ENCODE data around the gene UBE2D1. TPM values are rescaled to one million over a fixed set of nuclear protein-coding genes. Genes with fewer than 3 reads are reported as not detected.
A peak's percentile ranks its signal among the peaks of the same experiment; 100 is the strongest.

The UBE2D1 gene
- total RNA-seq, 1 donor from 2014 or later = 15.6 TPM

- no peak for TF ChIP-seq CTCF (conservative IDR thresholded peaks at IDR 0.05; ENCODE audit: low read depth, low read length)
- DNase-seq (ENCODE audit: low read depth) = no peak
- H3K4me3 ChIP-seq (ENCODE audit: low read depth, low read length) = no peak overlapping the region
These were observed 38.0 kb downstream of the UBE2D1 start for GRCh38 chr10:58372607-58373441.

- H3K4me3 ChIP-seq (ENCODE audit: low read depth, low read length) = no peak overlapping the region
- no peak for DNase-seq (ENCODE audit: low read depth)
- no peak for TF ChIP-seq CTCF (conservative IDR thresholded peaks at IDR 0.05; ENCODE audit: low read depth, low read length)
These were observed 38.6 kb downstream of the UBE2D1 start for GRCh38 chr10:58373442-58373827.

- no peak overlapping the region for H3K4me3 ChIP-seq (ENCODE audit: low read depth, low read length)
- TF ChIP-seq CTCF (conservative IDR thresholded peaks at IDR 0.05; ENCODE audit: low read depth, low read length) = no peak
- DNase-seq (ENCODE audit: low read depth) = no peak
These were observed 47.7 kb downstream of the UBE2D1 start for GRCh38 chr10:58382489-58382995.

- TF ChIP-seq CTCF (conservative IDR thresholded peaks at IDR 0.05; ENCODE audit: low read depth, low read length) = no peak
- H3K4me3 ChIP-seq (ENCODE audit: low read depth, low read length) = peak overlapping the region; percentile 87
- no peak for DNase-seq (ENCODE audit: low read depth)
These were observed 49.3 kb downstream of the UBE2D1 start for GRCh38 chr10:58384095-58384494.

- no peak for DNase-seq (ENCODE audit: low read depth)
- no peak for TF ChIP-seq CTCF (conservative IDR thresholded peaks at IDR 0.05; ENCODE audit: low read depth, low read length)
- peak overlapping the region; percentile 87 for H3K4me3 ChIP-seq (ENCODE audit: low read depth, low read length)
These were observed 49.8 kb downstream of the UBE2D1 start for GRCh38 chr10:58384544-58384998.

GRCh38 chr10:58384999-58385783 is 50.4 kb downstream of the UBE2D1 start, which contains the start of gene TFAM:
TFAM (plus strand) TSS chr10:58385410; CDS start chr10:58385548, 138 bp downstream.
- peak; percentile 61 for TF ChIP-seq CTCF (conservative IDR thresholded peaks at IDR 0.05; ENCODE audit: low read depth, low read length)
- DNase-seq (ENCODE audit: low read depth) = no peak
- peak within 1 kb of the TSS; percentile 87 for H3K4me3 ChIP-seq (ENCODE audit: low read depth, low read length)

All from epithelial cell of proximal tubule (primary cell).